Right lobe of liver (tissue), 6 donors: ENCODE measurements around the gene ATG2A. TPM values are rescaled to one million over a fixed set of nuclear protein-coding genes. Genes with fewer than 3 reads are reported as not detected.
A peak's percentile ranks its signal among the peaks of the same experiment; 100 is the strongest.

Experiments used
- ATAC-seq, 4 donors: fragments of 200-7000 bp; cut with Tn5 transposase; one replicate each; pipeline ENCODE4 v1.9.1; 2020; ENCODE audit warnings: mild to moderate bottlenecking in 4 of 4, moderate library complexity in 4 of 4
- DNase-seq, 3 donors: peaks; one replicate each; pipeline ENCODE4 v3.0.0-alpha.2; 2020
- H3K27ac ChIP-seq, 3 donors: fragments of 200-600 bp; one replicate each; pipeline ENCODE4 v1.8.0; 2022
- H3K27me3 ChIP-seq, 2 donors: fragments of 200-600 bp; one replicate each; pipeline ENCODE4 v1.8.0; 2022
- H3K36me3 ChIP-seq, 4 donors: fragments of 200-600 bp; sonication (generic) in 1 of 4; one replicate each; pipeline versions ENCODE4 v1.5.1 to v1.8.0; 2017 to 2022; ENCODE audit warnings: control low read depth in 1 of 4
- H3K4me1 ChIP-seq, 4 donors: fragments of 200-600 bp; sonication (generic) in 1 of 4; one replicate each; pipeline versions ENCODE4 v1.5.1 to v1.8.0; 2017 to 2022; ENCODE audit warnings: control low read depth in 1 of 4
- H3K4me3 ChIP-seq, 3 donors: fragments of 200-600 bp; one replicate each; pipeline ENCODE4 v1.8.0; 2022
- H3K9me3 ChIP-seq, 4 donors: fragments of 200-600 bp; sonication (generic) in 1 of 4; one replicate each; pipeline versions ENCODE4 v1.5.1 to v1.8.0; 2017 to 2022; ENCODE audit warnings: control low read depth in 1 of 4
- CTCF ChIP-seq, 4 donors: fragments of 200-600 bp in 3 of 4; fragments of 450-650 bp in 1 of 4; IDR thresholded peaks; one replicate each; pipeline versions ENCODE4 v1.5.1 to v1.8.0; 2016 to 2022; ENCODE audit warnings: antibody characterized with exemption in 4 of 4, mild to moderate bottlenecking in 2 of 4
- POLR2A ChIP-seq: fragments of 450-650 bp; IDR thresholded peaks from one replicate; pipeline ENCODE4 v1.6.1; 2017; ENCODE audit warnings: antibody characterized with exemption, mild to moderate bottlenecking
- WGBS: methylation state at CpG from one replicate; pipeline ENCODE4 v1.1.6; 2018; ENCODE audit warnings: low coverage, low lambda C conversion rate; ENCODE audit not compliant: insufficient coverage; ENCODE audit errors: missing lambda C conversion rate; 5-methylcytosine and 5-hydroxymethylcytosine counted together
- intact Hi-C, 2 donors: fragments of 100-400 bp; cut with DNase I; formaldehyde crosslinking; loops; one replicate each; pipeline versions ENCODE4 v1.11.2 to v1.14.1; 2022
- total RNA-seq, 6 experiments: library from RNA; depleted of rRNA in 2 of 6; stranded (reverse); fragments of >200 nt in 2 of 6; fragmentation: NEBNext Ultra II Directional in 3 of 6; extraction: Animal tissue kit (Norgen Biotek cat#: 25700) in 3 of 6; gene quantifications; one replicate each; pipeline versions ENCODE4 v1.1.0 to v1.2.4, GENCODE V29; 2016 to 2023
- donor health status: DM: no; HTN: yes; CAD: no.
- donor health status: DM: no; HTN: no; CAD: no.
- donor health status: DM: no; HTN: no; CAD: no.
- donor health status: DM: no; HTN: yes; CAD: no.
- donor health status: DM: no; HTN: yes; CAD: no.

Gene ATG2A
- total RNA-seq, 6 experiments from 2014 or later, result 26.4 to 42.9 (median 32.2) TPM

GRCh38 chr11:64865286-64866172 lies 51.5 kb downstream of the ATG2A start:
- ATAC-seq (peak in 2 of 4 donors; percentile 1 to 4), DNase-seq (no peak)
- H3K4me3 ChIP-seq, result no peak overlapping the region
- H3K4me1 ChIP-seq, result peaks cover 0 to 42% (median 25%) of the 10 kb centered on the region in 4 donors
- 48% methylated on average over 9 of the region's 15 CpGs for WGBS
- H3K27ac ChIP-seq, result peak overlapping the region; percentile 49 to 60 (median 52)
- H3K9me3 ChIP-seq, result no peaks in the 10 kb centered on the region
- no peaks in the 10 kb centered on the region for H3K27me3 ChIP-seq
- intact Hi-C loops, result no loop called here
- TF ChIP-seq POLR2A, result no peak
- TF ChIP-seq CTCF (IDR thresholded peaks at IDR 0.05), result no peak
- no peaks in the 10 kb centered on the region for H3K36me3 ChIP-seq

GRCh38 chr11:64864473-64865285 lies 52.3 kb downstream of the ATG2A start:
- Histone ChIP-seq H3K27ac (peak overlapping the region; percentile 49 to 60 (median 52)), H3K36me3 (no peaks in the 10 kb centered on the region), H3K4me1 (peaks cover 0 to 33% (median 20%) of the 10 kb centered on the region in 4 donors), H3K27me3 (no peaks in the 10 kb centered on the region), H3K9me3 (no peaks in the 10 kb centered on the region), H3K4me3 (no peak overlapping the region)
- ATAC-seq (peak; percentile 4 to 45 (median 28)), DNase-seq (peak in 1 of 3 donors; percentile 55)
- 55% methylated on average over 13 of the region's 18 CpGs for WGBS
- no peak for TF ChIP-seq POLR2A
- no peak for TF ChIP-seq CTCF (IDR thresholded peaks at IDR 0.05)
- intact Hi-C loops, result no loop called here

- intact Hi-C loops, result no loop called here
- peak; percentile 73 to 87 (median 86) for ATAC-seq
- peak overlapping the region; percentile 49 to 60 (median 52) for H3K27ac ChIP-seq
- no peaks in the 10 kb centered on the region for H3K9me3 ChIP-seq
- peaks cover 0 to 27% (median 17%) of the 10 kb centered on the region in 4 donors for H3K4me1 ChIP-seq
- WGBS, result no CpG with 5 or more reads among the region's 9 CpGs
- H3K27me3 ChIP-seq, result no peaks in the 10 kb centered on the region
- H3K36me3 ChIP-seq, result no peaks in the 10 kb centered on the region
- H3K4me3 ChIP-seq, result no peak overlapping the region
- TF ChIP-seq CTCF (IDR thresholded peaks at IDR 0.05) (no peak), POLR2A (no peak)
- DNase-seq, result peak; percentile 76 to 93 (median 91)
Measured at GRCh38 chr11:64864135-64864472, 52.9 kb downstream of the ATG2A start.

GRCh38 chr11:64863391-64864060 lies 53.5 kb downstream of the ATG2A start:
- peak in 1 of 3 donors; percentile 53 for DNase-seq
- Histone ChIP-seq H3K36me3 (no peaks in the 10 kb centered on the region), H3K4me1 (peaks cover 0 to 26% (median 16%) of the 10 kb centered on the region in 4 donors), H3K27me3 (no peaks in the 10 kb centered on the region), H3K9me3 (no peaks in the 10 kb centered on the region), H3K4me3 (no peak overlapping the region), H3K27ac (peak overlapping the region; percentile 49 to 60 (median 52))
- intact Hi-C loops, result no loop called here
- TF ChIP-seq POLR2A (no peak), CTCF (IDR thresholded peaks at IDR 0.05) (no peak)
- WGBS, result 71% methylated on average over 6 of the region's 23 CpGs
- ATAC-seq, result peak; percentile 4 to 24 (median 8)
